ENCODE data around the gene MAP3K2.

MAP3K2 gene

DNA sequence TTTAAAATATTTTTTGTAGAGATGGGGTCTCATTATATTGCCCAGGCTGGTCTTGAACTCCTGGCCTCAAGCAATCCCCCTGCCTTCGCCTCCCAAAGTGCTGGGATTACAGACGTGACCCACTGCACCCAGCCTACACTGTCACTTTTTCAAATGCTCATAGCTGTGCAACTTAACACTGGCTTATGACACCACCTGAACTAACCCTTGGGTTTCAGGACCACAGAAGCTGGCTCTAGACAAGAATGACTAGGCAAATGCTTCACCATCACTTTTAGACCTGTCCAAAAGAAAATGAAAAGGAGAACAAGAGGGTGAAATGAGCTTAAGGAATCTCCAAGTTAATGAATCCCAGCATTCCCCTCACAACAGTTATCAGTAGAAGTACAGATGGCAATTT lies 107.1 kb downstream of the MAP3K2 start:
- no peak for DNase-seq

DNA sequence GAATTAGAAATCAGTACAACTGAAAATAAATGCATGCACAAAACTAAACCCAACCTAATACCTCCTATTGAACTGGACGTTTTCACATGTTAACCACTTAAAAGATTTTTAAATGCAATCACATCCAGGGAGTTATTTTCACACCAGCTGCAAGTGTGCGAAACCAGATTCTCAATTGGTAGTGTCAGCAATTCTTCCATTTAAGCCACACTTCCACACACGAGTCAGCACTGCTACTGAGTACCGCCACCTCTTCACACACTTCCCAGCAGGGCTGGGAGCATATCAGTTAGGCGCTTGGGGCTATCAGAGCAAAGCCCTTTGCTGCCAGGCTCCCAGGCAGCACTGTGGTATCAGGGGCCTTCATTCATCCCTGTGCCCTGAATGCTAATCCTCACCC lies 108.0 kb downstream of the MAP3K2 start:
- no peak for DNase-seq

DNA sequence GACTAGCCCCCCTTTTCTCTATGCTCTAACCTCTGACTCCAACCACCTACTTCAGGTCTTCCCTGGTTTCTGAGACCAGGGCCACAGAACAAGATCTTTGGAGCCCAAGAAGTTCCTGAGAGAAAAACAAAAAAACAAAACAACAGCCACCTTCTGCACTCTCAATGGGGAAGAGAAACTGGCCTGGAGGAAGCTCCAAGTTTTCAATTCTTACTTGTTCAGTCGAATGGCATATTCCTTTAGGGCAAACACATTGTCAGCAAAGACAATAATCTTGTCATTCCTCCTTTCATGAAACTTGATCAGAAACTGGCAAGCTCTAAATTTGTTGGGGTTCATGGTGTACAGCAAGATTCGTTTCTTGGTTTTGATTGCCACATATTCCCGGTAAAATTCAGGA lies 108.8 kb downstream of the MAP3K2 start:
- no peak for DNase-seq

DNA sequence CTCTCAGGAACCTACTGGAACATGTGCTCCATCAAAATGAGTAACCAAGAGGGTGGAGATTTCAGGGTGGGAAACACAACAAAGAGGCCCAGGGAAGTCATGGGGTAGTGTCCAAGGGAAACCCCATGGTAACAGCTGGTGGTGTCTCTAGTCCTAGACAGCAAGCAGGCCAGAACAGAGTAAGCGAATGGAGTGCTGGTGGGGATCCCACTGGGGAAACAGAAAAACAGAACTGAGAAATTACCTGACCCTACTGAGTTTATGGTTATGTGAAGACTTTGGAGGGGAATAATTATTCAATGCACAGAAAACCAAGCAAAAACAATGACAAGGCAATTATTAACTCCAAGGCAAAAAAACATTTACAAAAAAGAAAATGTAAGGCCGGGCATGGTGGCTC lies 110.7 kb downstream of the MAP3K2 start:
- no peak for DNase-seq

DNA sequence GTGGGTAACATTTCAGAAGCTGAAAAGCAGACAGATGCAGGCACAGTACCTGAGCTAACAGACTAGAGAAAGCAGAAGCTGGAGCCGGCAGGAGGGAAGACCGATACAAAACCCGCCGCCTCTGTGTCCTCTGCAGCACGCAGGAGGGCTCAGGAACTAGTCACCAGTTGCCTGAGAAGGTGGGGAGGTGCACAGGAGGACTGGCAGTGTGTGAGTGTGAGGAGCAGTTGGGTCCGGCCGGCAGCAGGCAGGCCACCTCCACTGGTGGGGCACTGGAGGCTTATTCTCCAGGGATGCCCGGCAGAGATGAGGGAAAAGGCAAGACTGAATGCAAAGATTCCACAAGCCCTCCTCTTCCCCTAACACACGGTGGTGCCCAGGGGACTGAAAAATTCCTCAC lies 112.0 kb downstream of the MAP3K2 start:
- no peak for DNase-seq

DNA sequence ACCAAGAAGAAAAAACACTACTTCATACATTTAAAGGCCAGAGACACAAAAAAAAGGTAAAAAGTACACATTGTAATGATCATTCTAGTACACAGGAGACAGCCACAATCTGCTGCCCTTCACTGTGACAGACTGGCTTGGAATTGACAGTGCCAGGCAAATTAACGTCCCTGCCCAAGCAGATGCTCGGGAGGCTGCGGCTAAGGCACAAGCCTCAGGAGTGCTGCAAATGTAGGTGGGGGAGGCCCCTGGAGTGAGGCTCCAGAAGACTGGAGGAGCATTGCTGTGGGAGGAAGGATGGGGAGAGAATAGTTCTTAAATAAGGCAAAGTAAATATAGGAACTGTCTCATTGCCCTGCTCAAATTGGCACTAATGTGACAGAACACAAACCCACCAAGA lies 112.4 kb downstream of the MAP3K2 start:
- no peak for DNase-seq

DNA sequence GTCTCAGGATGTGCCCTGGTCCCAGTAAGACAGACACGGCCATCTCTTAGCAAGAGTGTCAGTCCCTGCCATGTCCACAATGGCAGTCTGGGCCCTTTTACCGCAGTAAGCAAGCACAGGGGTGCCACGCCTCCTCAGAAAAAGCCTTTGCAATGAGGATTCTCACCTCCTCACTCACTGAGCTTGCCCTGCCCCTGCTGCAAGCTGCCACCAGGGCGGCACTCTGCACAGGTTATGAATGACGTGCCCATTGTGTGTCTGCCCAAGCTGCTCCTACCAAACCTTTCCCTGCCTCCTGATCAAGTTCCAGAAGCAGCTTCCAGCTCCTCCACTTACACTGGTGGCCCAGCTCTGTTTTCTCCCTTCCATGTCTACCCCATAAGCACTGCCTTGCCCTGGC lies 117.1 kb downstream of the MAP3K2 start:
- no peak for DNase-seq

DNA sequence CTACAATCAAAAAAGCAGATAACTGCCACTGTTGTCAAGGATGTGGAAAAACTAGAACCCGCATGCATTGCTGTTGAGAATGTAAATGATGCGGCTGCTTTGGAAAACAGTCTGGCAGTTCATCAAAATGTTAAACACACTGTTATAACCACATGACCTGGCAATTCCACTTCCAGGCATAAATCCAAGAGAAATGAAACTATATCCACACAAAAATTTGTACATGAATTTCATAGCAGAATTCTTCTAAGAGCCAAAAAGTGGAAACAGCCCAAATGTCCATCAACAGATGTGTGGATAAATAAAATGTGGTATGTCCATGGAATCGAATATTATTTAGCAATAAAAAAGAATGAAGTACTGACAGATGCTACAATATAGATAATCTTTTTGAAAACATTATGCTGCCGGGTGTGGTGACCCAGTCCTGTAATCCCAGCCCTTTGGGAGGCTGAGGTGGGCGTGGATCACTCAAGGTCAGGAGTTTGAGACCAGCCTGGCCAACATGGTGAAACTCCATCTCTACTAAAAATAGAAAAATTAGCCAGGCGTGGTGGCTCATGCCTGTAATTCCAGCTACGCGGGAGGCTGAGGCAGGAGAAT lies 125.9 kb downstream of the MAP3K2 start:
- no peak for DNase-seq

DNA sequence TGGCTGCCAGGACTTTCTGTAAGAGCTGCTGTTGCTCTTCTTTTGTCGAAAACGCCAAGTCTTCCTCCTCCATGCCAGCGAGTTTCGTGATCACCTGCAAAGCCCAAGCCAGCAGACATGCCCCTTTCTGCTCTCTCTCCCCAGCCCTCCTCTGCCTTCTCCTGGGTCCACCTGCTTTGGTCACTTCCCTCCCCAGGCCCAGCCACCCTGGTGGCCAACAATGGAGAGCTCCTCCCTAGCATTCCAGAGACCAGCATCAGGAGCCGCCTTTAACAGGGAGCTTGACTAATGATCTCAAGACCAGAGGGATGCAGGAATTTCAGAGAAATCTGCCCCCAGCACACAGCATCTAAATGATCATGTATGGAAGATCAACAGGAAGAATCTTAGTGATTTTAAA lies 128.4 kb downstream of the MAP3K2 start:
- no peak for DNase-seq

DNA sequence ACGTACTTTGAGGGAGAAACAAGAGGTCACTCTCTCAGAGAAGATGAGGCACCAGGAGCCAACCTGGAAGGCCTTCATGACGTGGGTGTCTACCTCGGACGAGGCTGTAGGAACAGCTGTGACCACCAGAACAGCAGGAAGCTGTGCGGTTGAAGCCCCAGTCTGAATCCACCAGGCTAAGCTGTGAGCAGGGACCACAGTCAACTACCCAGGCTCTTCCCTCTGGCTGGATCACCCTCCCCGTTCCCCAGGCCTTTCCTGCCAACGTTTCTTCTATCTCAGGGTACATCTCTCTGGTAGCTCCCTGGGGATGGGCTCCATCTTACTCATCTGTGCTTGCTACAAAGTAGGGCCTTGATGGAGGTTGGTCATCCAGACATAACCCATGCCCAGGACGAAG lies 130.9 kb downstream of the MAP3K2 start:
- no peak for DNase-seq

DNA sequence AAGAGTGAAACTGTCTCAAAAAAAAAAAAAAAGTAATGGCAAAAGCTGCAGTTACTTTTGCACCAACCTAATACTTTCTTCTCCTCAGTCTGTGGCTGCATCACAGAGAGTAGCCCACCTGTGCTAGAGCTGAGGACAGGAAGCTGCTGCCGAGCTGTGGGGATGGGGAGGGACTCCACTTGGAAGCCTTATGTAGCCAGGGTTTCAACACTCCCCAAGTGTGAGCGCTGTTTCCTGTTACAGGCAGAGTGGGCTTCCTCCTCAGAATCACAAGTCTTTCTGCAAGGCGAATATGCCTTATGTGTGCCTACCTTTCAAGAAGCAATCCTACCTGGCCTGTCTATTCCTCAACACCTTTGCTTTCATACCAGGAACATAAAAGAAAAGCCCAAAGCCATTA lies 131.4 kb downstream of the MAP3K2 start:
- no peak for DNase-seq

DNA sequence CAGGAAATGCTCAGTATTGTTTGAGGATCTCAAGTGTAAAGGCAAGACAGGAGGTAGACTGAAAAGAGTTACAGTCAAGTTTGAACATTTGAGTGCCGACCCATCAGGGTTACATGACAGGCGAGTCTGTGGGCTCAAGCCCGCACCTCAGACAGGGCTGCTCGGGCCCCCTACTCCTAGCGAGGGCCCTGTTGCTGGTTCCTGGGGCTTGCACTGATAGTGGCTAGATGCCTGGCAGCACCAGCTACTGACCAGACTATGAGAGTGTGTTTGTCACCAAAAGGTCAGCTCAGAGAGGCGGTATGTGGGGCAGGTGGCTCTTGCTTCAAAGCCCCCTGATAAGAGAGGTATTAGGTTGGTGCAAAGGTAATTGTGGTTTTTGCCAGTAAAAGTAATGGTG lies 132.1 kb downstream of the MAP3K2 start:
- DNase-seq: no peak

DNA sequence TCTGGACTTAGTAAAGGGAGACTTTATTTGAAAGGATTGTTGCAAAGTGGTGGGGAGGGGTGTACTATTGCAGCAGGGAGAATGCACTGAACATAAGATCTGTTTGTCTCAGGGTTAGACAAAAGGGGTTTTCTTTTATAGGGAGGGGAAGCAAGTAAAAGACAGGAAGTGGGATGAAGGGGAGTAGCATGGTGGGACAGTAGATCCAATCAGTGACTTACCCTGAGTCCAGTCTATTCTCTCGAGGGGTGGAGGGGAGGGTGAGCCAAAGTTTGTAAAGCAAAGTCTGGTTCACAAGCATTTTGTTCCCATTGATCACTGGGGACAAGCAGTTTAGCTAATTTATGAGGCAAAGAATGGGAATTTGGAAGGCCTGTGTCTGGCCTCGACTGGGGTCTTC lies 132.6 kb downstream of the MAP3K2 start:
- DNase-seq: no peak

DNA sequence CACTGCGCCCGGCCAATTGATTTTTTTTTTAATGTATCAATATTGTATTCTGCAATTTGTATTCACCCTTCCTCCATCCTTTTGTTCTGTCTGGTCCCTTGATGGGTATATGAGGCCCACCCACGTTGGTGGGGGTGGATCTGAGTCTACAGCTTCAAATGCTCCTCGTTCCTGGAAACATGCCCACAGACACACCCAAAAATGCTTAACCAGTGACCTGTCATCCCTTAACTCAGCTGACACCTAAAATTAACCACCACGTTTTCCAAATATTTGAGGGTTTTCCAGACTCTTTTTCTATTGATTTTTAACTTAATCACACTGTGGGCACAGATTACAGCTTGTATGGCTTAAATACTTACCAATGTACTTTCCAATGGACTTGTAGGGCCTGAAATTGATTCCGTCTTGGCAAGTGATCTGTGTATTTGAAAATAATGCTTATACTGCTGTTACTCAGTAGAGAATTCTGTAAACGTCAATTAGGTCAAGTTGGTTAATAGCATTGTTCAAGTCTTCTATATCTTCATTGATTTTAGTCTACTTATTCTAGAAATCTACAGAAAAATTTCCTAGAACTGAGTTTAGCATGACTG lies 133.3 kb downstream of the MAP3K2 start:
- DNase-seq: no peak

Measured in NCI-H187 (cell line).